Astrocyte of the cerebellum (primary cell): ENCODE results near the gene SECISBP2.

Experiments
- DNase-seq: peaks from one replicate; pipeline ENCODE4 v3.0.0-alpha.2; 2011; ENCODE audit warnings: low read depth
- H3K4me3 ChIP-seq: 2 replicates; pipeline ENCODE4 v1.5.1; 2011; ENCODE audit warnings: mild to moderate bottlenecking, low read depth, low read length, moderate library complexity
- CTCF ChIP-seq: IDR thresholded peaks from 2 replicates; pipeline ENCODE4 v1.5.1; 2012; ENCODE audit warnings: low read length, low read depth, moderate library complexity, mild to moderate bottlenecking; ENCODE audit errors: missing control alignments
- in situ Hi-C: cut with HindIII; loops from 2 replicates; pipeline ENCODE4 v1.10.0; 2017; ENCODE audit warnings: low sequenced_read_pairs

Gene SECISBP2

DNA sequence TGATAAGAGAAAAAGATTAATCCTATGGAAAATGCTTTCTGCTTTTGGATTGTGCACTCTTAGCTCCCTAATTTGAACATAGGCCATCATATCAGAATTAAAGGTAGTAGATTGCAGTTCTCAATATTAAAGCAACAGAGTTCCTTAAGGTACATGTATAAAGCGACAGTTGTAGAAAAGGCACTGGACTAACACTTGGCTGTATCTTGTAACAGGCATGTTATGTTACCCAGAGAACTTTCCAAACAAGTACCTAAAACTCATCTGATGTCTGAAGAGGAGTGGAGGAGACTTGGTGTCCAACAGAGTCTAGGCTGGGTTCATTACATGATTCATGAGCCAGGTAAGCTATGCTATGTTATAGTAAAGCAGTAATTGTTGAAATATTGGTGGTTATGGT lies 3.3 kb upstream of the SECISBP2 start:
- no peak for DNase-seq
- no peak for TF ChIP-seq CTCF
- in situ Hi-C loops = loop anchor here (10.0 kb wide), 1 partner anchor 620 kb away; no protein-coding TSS in a partner anchor
- no peak overlapping the region for H3K4me3 ChIP-seq

- DNase-seq = no peak
- no peak overlapping the region for H3K4me3 ChIP-seq
- TF ChIP-seq CTCF = no peak
- in situ Hi-C loops = loop anchor here (10.0 kb wide), 1 partner anchor 619 kb away; no protein-coding TSS in a partner anchor
These were observed 2.8 kb upstream of the SECISBP2 start for GRCh38 chr9:89315482-89315881.

DNA sequence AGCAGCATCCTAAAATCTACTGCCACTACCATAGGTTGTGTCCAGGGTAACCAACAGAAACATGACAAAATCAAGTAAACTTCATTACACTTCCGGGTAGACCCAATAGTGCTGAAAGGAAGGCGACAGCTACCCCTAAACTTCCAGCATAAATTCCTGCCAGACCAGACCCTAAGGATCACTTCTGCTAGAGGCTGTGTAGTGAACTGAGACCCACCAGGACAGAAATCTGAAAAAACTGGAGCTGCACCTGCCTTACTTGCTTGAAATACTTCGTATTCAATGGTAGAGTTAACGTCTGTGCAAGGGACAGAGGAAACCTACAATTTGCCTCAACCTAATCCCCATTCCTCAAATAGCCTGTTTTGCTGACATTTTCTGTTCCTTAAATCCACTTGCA lies 1.0 kb upstream of the SECISBP2 start:
- no peak overlapping the region for H3K4me3 ChIP-seq
- TF ChIP-seq CTCF = no peak
- in situ Hi-C loops = loop anchor here (10.0 kb wide), 1 partner anchor 618 kb away; no protein-coding TSS in a partner anchor
- no peak for DNase-seq

DNA sequence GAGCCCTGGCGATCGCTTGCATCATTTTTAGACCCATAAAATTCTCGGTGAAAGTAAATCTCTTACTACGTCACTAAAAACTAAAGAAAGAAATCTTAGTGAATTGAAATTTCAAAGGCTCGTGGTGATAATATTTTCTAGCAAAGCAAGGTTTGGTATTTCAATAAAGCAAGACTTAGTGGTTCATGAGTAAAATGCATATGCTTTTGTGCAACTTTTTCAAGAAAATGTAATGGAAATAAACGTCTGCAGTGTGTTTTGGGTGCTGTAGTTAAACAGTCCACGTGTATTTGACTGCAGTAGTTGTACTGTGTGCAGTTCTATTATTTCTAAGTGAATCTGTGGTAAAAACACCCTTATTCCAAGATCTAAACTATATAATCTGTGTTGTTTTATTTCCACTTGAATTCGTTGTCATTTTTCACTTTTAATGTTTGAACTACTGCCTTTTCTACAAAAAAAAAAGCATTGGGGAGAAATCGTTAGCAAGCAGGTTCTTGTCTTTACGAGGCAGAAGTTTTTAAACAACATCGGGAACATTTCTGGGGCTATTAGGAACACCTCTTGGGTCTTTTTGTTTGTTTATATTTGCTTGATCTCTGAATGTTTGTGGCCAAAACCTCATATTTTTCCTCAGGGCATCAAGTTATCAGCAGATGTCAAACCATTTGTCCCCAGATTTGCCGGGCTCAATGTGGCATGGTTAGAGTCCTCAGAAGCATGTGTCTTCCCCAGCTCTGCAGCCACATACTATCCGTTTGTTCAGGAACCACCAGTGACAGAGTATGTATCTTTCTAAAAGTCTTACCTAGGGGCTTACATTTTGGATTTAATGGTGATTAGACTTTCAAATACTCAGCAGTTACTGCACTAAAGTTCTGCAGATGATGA lies 960 bp downstream of the SECISBP2 start:
- DNase-seq = no peak
- peak overlapping the region; percentile 68 for H3K4me3 ChIP-seq
- in situ Hi-C loops = loop anchor here (10.0 kb wide), 1 partner anchor 616 kb away; no protein-coding TSS in a partner anchor
- no peak for TF ChIP-seq CTCF

DNA sequence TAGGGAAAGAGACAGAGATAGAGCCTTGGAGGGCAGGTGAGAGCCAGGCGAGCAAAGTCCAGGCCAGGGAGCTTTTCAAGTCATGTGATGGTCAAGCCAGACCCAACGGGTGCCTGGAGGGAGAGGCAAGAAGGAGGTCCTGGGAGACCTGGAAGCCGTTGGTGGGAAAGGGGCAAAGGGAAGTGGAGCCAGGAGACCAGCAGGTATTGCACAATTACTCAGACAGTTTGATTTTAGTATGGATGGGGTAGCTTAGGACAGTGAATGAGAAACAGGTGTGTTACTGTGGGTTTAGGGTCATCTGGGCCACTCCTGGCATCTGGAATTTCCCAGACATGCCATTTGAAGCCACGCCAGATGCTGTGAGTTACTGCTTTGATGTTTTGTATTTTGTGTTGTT lies 5.1 kb downstream of the SECISBP2 start:
- no peak for DNase-seq
- TF ChIP-seq CTCF = no peak
- in situ Hi-C loops = no loop called here
- no peak overlapping the region for H3K4me3 ChIP-seq

- TF ChIP-seq CTCF = no peak
- DNase-seq = no peak
- in situ Hi-C loops = no loop called here
- H3K4me3 ChIP-seq = no peak overlapping the region
These were observed 7.4 kb downstream of the SECISBP2 start for GRCh38 chr9:89325733-89326132.
